Kidney epithelial cell (primary cell): Measurements from ENCODE around the gene SPATA18. TPM values are rescaled to one million over a fixed set of nuclear protein-coding genes. Genes with fewer than 3 reads are reported as not detected.

Experiments used
- DNase-seq: peaks from one replicate; pipeline ENCODE4 v3.0.0-alpha.2; 2010; ENCODE audit warnings: low read depth
- H3K27me3 ChIP-seq: 2 replicates; pipeline ENCODE4 v1.6.0; 2011; ENCODE audit warnings: low read length; ENCODE audit not compliant: control insufficient read depth, insufficient read depth
- H3K36me3 ChIP-seq: 2 replicates; pipeline ENCODE4 v1.5.1; 2011; ENCODE audit warnings: low read length; ENCODE audit not compliant: control insufficient read depth, insufficient read depth
- H3K4me3 ChIP-seq: 2 replicates; pipeline ENCODE4 v1.5.1; 2011; ENCODE audit warnings: low read depth, mild to moderate bottlenecking, control low read depth, low read length
- total RNA-seq: library from RNA; depleted of rRNA; stranded (reverse); fragments of >200 nt; gene quantifications from 2 replicates; pipeline ENCODE4 v1.2.3, GENCODE V29; 2015
- TF ChIP-seq, protein P1 (sequence below): IDR thresholded peaks from 2 replicates; pipeline ENCODE4 v1.5.1; 2011; ENCODE audit warnings: mild to moderate bottlenecking, moderate library complexity, low read length, control low read depth, inconsistent platforms; ENCODE audit not compliant: insufficient read depth, poor library complexity, severe bottlenecking

SPATA18 gene
- total RNA-seq, 1 donor from 2014 or later: 10.5 TPM

DNA sequence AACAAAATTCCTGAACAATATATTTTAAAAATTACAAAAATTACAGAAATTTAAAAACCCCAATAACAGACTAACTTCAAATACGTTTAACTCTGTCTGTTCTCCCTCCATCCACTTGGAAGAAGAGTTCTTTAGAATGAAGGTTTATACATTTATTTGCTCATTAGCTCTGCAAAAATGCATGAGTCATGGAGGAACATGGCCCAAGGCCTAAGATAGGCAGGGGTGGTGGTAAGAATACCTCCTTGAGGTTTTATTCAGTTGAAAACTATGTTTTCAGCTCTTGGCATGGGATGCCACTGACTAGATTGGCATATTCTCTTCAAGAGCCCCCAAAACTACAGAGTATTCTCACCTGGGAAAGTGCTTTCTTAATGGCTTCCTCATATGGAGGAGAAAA lies 22.1 kb upstream of the SPATA18 start:
- no peaks in the 10 kb centered on the region for H3K27me3 ChIP-seq
- no peak overlapping the region for H3K4me3 ChIP-seq
- TF ChIP-seq, protein P1, sequence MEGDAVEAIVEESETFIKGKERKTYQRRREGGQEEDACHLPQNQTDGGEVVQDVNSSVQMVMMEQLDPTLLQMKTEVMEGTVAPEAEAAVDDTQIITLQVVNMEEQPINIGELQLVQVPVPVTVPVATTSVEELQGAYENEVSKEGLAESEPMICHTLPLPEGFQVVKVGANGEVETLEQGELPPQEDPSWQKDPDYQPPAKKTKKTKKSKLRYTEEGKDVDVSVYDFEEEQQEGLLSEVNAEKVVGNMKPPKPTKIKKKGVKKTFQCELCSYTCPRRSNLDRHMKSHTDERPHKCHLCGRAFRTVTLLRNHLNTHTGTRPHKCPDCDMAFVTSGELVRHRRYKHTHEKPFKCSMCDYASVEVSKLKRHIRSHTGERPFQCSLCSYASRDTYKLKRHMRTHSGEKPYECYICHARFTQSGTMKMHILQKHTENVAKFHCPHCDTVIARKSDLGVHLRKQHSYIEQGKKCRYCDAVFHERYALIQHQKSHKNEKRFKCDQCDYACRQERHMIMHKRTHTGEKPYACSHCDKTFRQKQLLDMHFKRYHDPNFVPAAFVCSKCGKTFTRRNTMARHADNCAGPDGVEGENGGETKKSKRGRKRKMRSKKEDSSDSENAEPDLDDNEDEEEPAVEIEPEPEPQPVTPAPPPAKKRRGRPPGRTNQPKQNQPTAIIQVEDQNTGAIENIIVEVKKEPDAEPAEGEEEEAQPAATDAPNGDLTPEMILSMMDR: no peak
- DNase-seq: peak; percentile 31
- no peaks in the 10 kb centered on the region for H3K36me3 ChIP-seq

DNA sequence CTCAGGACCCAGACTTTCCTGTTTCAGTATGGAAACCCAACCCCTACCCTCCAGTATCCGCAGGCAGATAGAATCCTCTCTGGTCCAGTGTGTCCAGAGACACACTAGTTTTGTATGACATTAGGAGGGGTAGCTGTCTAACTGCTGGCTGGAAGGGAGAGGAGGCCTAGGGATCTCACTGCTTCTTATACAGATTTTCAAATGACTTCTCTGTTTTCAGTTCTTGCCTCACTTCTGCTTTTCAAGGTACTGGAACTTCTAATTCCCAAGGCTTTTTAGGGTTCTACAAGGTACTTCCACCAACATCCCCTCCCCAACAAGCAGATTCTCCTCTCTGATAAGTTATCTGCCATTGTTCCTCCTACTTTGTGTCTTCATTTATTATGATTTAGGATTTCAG lies 19.1 kb upstream of the SPATA18 start:
- TF ChIP-seq, protein P1: no peak
- Histone ChIP-seq H3K36me3 (no peaks in the 10 kb centered on the region), H3K27me3 (no peaks in the 10 kb centered on the region), H3K4me3 (no peak overlapping the region)
- DNase-seq: no peak

DNA sequence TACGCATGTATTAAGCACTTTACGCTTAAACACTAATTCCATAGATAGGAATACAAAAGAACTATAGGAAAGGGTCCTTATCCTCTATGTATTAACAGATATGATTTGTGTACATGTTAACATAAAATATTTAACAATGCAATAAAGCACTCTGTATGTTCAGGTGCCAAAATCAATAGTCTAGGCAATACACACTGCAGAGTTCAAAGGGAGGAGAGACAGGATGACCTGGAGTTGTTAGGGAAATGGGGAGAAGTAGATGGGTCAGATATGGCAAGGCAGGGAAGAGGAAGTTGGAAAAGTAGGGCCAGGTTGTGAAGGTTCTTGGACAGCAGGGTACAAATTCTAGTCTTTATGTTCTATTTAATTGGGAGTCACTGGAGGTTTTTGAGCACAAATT lies 15.9 kb upstream of the SPATA18 start:
- no peaks in the 10 kb centered on the region for H3K27me3 ChIP-seq
- TF ChIP-seq, protein P1: no peak
- no peaks in the 10 kb centered on the region for H3K36me3 ChIP-seq
- DNase-seq: no peak
- no peak overlapping the region for H3K4me3 ChIP-seq

- Histone ChIP-seq H3K27me3 (peaks cover 2% of the 10 kb centered on the region), H3K4me3 (peak overlapping the region; percentile 91), H3K36me3 (no peaks in the 10 kb centered on the region)
- TF ChIP-seq, protein P1: no peak
- DNase-seq: no peak
Measured at GRCh38 chr4:52036886-52037530, 14.1 kb upstream of the SPATA18 start.

DNA sequence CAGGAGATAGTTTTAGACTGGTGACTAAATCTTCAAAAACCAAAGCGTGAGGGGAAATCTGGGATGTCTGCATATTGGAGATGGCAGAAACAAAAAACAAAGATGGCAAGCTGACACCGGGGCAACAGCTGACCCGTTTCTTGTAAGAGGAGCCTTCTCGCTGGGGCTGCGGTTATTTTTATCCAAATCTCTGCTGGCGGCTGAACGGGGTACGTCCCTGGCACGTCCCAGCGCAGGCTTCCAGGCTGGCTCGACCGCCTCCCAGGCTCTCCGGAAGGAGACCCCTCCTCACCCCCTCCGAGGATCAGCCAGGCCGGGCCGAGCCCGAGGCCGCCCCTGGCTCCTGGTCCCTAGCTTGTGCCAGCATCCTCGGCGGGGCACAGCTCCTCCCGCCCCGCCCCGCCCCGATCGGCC lies 13.4 kb upstream of the SPATA18 start:
- peaks cover 2% of the 10 kb centered on the region for H3K27me3 ChIP-seq
- TF ChIP-seq, protein P1: no peak
- H3K36me3 ChIP-seq: no peaks in the 10 kb centered on the region
- DNase-seq: no peak
- H3K4me3 ChIP-seq: peak overlapping the region; percentile 91
